ENCODE data around the gene SLC29A2.
A peak's percentile ranks its signal among the peaks of the same experiment; 100 is the strongest.
"Not testable (repeated sequence)": the region's sequence is repeated elsewhere in the genome, so short reads cannot be mapped to it uniquely, and the experiment has no call there.

Gene SLC29A2

GRCh38 chr11:66384316-66384715 lies 12.8 kb upstream of the SLC29A2 start:
- not testable (repeated sequence) for ATAC-seq

- ATAC-seq = not testable (repeated sequence)
These were observed 8.7 kb upstream of the SLC29A2 start for GRCh38 chr11:66380264-66380663.

GRCh38 chr11:66373690-66374287 lies 2.2 kb upstream of the SLC29A2 start:
- ATAC-seq = not testable (repeated sequence)

GRCh38 chr11:66373265-66373664 lies 1.7 kb upstream of the SLC29A2 start:
- no peak for ATAC-seq

- ATAC-seq = no peak
These were observed 2.3 kb downstream of the SLC29A2 start for GRCh38 chr11:66369073-66369894.

- ATAC-seq = no peak
These were observed 3.1 kb downstream of the SLC29A2 start for GRCh38 chr11:66368484-66368883.

- ATAC-seq = no peak
These were observed 3.8 kb downstream of the SLC29A2 start for GRCh38 chr11:66367561-66368312.

GRCh38 chr11:66366844-66367477 lies 4.6 kb downstream of the SLC29A2 start:
- ATAC-seq = no peak

GRCh38 chr11:66365711-66366619 lies 5.6 kb downstream of the SLC29A2 start:
- no peak for ATAC-seq

GRCh38 chr11:66365166-66365565 lies 6.4 kb downstream of the SLC29A2 start:
- no peak for ATAC-seq

GRCh38 chr11:66363805-66364535 lies 7.6 kb downstream of the SLC29A2 start:
- peak; percentile 57 to 63 for ATAC-seq

- ATAC-seq = no peak
These were observed 8.4 kb downstream of the SLC29A2 start for GRCh38 chr11:66363187-66363601.

- ATAC-seq = no peak
These were observed 8.9 kb downstream of the SLC29A2 start for GRCh38 chr11:66362481-66363147.

- no peak for ATAC-seq
These were observed 10.0 kb downstream of the SLC29A2 start for GRCh38 chr11:66361502-66361941.

- ATAC-seq = no peak
These were observed 11.0 kb downstream of the SLC29A2 start for GRCh38 chr11:66360406-66361073.

GRCh38 chr11:66359662-66360087 lies 11.9 kb downstream of the SLC29A2 start:
- no peak for ATAC-seq

- not testable (repeated sequence) for ATAC-seq
These were observed 20.9 kb downstream of the SLC29A2 start for GRCh38 chr11:66350560-66351235.

- no peak for ATAC-seq
These were observed 22.5 kb downstream of the SLC29A2 start for GRCh38 chr11:66349084-66349386.
